HG03045 (cell line): ENCODE measurements around the gene LCE2D.

Experiments
- ATAC-seq: cut with Tn5 transposase; IDR thresholded peaks from one replicate; pipeline ENCODE4 v1.9.1; 2021; ENCODE audit warnings: mild to moderate bottlenecking, moderate library complexity; ENCODE audit not compliant: unreplicated experiment

Gene LCE2D

GRCh38 chr1:152697701-152698600, 34.8 kb downstream of the LCE2D start, which contains the start of gene LCE2A:
LCE2A (plus strand) TSS chr1:152698345; CDS start chr1:152698902, 557 bp downstream.
- ATAC-seq: no peak

GRCh38 chr1:152699746-152700145, 36.6 kb downstream of the LCE2D start:
- ATAC-seq: no peak

DNA sequence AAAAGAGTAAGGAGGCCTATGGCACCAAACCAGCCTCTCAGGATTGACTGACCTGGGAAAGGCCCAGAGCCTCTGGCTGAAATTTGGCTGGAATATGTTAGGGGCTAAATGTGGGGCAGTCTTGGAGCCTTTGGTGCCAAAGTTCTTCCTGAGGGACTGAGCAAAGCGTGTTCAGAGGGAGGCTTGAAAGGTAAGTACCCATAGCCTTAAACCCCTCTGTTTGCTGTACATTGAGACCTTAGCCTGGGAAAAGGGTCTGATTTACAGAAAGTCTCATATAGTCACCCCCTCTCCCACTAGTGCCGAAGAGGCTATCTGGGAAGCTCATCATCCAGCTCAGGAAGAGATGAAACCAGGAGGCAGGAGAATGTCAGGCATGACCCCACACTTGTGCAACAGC, 44.7 kb downstream of the LCE2D start, which contains the start of gene LCE4A:
LCE4A (plus strand) TSS at position 301 of the 400 bp plus-strand sequence. CDS start 916 bp downstream, outside the sequence.
- no peak for ATAC-seq
